GM06990 (cell line): ENCODE measurements around the gene DNAH9.

Experiments
- DNase-seq: peaks from one replicate; pipeline ENCODE4 v3.0.0-alpha.2; 2011; ENCODE audit not compliant: insufficient read length; ENCODE audit errors: extremely low read depth
- H3K27me3 ChIP-seq: replicated peaks from 2 replicates; pipeline ENCODE4 v1.6.0; 2011; ENCODE audit warnings: low read length; ENCODE audit not compliant: control insufficient read depth, insufficient read depth
- H3K36me3 ChIP-seq: 2 replicates; pipeline ENCODE4 v1.5.1; 2011; ENCODE audit warnings: low read length; ENCODE audit not compliant: control insufficient read depth, insufficient read depth
- H3K4me3 ChIP-seq: replicated peaks from 2 replicates; pipeline ENCODE4 v1.5.1; 2011; ENCODE audit warnings: low read depth, mild to moderate bottlenecking, control low read depth, low read length
- CTCF ChIP-seq: IDR thresholded peaks from 2 replicates; pipeline ENCODE4 v1.5.1; 2011; ENCODE audit warnings: low read length, control low read depth, mild to moderate bottlenecking, inconsistent platforms; ENCODE audit not compliant: insufficient read depth, poor library complexity, severe bottlenecking

Gene DNAH9

DNA sequence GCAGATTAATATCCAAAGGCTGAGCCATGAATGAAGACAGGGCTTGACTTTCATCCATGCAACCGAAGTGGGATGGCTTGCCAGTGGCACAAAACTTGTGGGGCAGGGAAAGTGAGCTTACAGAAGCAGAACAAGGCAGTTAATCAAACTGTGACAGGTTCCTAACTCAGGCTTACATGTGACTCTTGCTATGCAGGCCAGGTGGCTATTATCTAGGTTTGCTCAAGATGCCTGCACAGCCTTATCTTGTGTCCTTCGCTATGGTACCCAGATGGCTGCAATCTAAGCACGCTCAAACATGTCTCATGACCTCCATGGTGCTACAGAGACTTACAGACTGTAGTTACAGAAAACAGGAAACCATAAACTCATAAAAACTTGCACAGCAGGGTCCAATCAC, 8.6 kb upstream of the DNAH9 start:
- DNase-seq, result no peak
- no peak overlapping the region for H3K4me3 ChIP-seq
- no peaks in the 10 kb centered on the region for H3K36me3 ChIP-seq
- no peak for TF ChIP-seq CTCF
- H3K27me3 ChIP-seq, result no peaks in the 10 kb centered on the region

GRCh38 chr17:11601661-11602060, 3.4 kb downstream of the DNAH9 start:
- no peak for DNase-seq
- TF ChIP-seq CTCF, result no peak
- H3K36me3 ChIP-seq, result no peaks in the 10 kb centered on the region

GRCh38 chr17:11608396-11608795, 10.1 kb downstream of the DNAH9 start:
- no peak for DNase-seq
- Histone ChIP-seq H3K27me3 (no peaks in the 10 kb centered on the region), H3K4me3 (no peak overlapping the region), H3K36me3 (no peaks in the 10 kb centered on the region)
- no peak for TF ChIP-seq CTCF

More at GRCh38 chr17:11601661-11602060, 3.4 kb downstream of the DNAH9 start:
- Histone ChIP-seq H3K4me3 (no peak overlapping the region), H3K27me3 (no peaks in the 10 kb centered on the region)

DNA sequence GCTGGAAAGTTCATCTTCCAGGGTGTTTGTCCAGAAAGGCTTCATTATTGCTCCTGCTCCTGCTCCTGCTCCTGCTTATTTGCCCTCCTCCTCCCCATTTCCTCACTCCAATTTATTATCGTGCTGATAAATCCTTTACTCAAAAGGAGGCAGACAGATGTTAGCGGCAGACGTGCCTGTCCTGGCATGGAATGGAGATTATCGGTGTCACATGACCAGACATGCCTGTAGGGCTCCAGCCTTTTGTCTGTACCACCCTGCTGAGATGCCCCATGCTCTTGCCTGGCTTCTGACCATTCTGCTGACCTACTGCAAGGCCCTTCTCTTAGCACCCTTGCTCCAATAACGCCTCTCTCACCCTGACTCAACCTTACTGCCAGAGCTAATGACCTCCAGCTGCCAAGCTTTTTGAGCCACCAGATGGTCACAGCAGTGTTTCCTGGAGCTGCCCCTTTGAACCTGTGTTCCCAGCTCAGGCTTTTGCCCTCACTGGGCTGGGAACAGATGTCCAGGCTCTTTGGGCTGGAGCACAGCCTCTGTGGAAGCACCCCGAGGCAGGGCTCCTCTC, 12.8 kb downstream of the DNAH9 start:
- DNase-seq, result no peak
- no peak for TF ChIP-seq CTCF
- H3K4me3 ChIP-seq, result no peak overlapping the region
- H3K36me3 ChIP-seq, result no peaks in the 10 kb centered on the region
- H3K27me3 ChIP-seq, result no peaks in the 10 kb centered on the region

GRCh38 chr17:11612956-11613355, 14.7 kb downstream of the DNAH9 start:
- TF ChIP-seq CTCF, result no peak
- no peak for DNase-seq
- H3K36me3 ChIP-seq, result no peaks in the 10 kb centered on the region

More at GRCh38 chr17:11612956-11613355, 14.7 kb downstream of the DNAH9 start:
- Histone ChIP-seq H3K27me3 (no peaks in the 10 kb centered on the region), H3K4me3 (no peak overlapping the region)
